IMR-90 (cell line): ENCODE data around the gene C8A. TPM values are rescaled to one million over a fixed set of nuclear protein-coding genes. Genes with fewer than 3 reads are reported as not detected.

Experiments
- ATAC-seq: fragments of 200-7000 bp; cut with Tn5 transposase; 2 replicates; pipeline ENCODE4 v1.9.1; 2020; ENCODE audit warnings: low read depth, mild to moderate bottlenecking, moderate library complexity
- BruUV-seq: library from RNA; stranded (reverse); fragments of 400-500 nt; replicated peaks from 2 replicates; lab custom pipeline; 2021; lab: Mats Ljungman, UMichigan
- CTCF ChIA-PET: fragments of 300-600 bp; formaldehyde crosslinking; extraction: SDS; loops from one replicate; lab custom pipeline; 2021; ENCODE audit warnings: antibody characterized with exemption; lab: Yijun Ruan, JAX
- POLR2A ChIA-PET: fragments of 300-600 bp; sonication (Branson Sonifier 250); formaldehyde crosslinking; loops from one replicate; lab custom pipeline; 2022; ENCODE audit warnings: antibody characterized with exemption; ENCODE audit not compliant: unreplicated experiment; lab: Charles Lee
- DNase-seq: peaks from one replicate; pipeline ENCODE4 v3.0.0; 2013
- H2AFZ ChIP-seq: replicated peaks from 2 replicates; pipeline ENCODE3; 2013; ENCODE audit warnings: low read length, mild to moderate bottlenecking; ENCODE audit not compliant: poor library complexity
- H2AK5ac ChIP-seq: 2 replicates; pipeline ENCODE4 v1.6.1; 2013; ENCODE audit warnings: low read depth, low read length, inconsistent platforms
- H2AK9ac ChIP-seq: replicated peaks from 2 replicates; pipeline ENCODE3; 2013; ENCODE audit warnings: mild to moderate bottlenecking, low read depth, low read length, moderate library complexity; ENCODE audit not compliant: poor library complexity
- H2BK120ac ChIP-seq: 2 replicates; pipeline ENCODE4 v1.6.1; 2013; ENCODE audit warnings: low read depth, low read length, inconsistent platforms
- H2BK15ac ChIP-seq: 3 replicates; pipeline ENCODE4 v1.6.1; 2013; ENCODE audit warnings: low read depth, low read length, inconsistent platforms
- H2BK20ac ChIP-seq: 2 replicates; pipeline ENCODE4 v1.6.1; 2013; ENCODE audit warnings: low read depth, mild to moderate bottlenecking, inconsistent platforms, low read length, moderate library complexity
- H2BK5ac ChIP-seq: 2 replicates; pipeline ENCODE4 v1.6.1; 2013; ENCODE audit warnings: mild to moderate bottlenecking, low read depth, low read length, inconsistent platforms; ENCODE audit not compliant: poor library complexity, severe bottlenecking
- H3K14ac ChIP-seq: replicated peaks from 2 replicates; pipeline ENCODE4 v1.6.1; 2013; ENCODE audit warnings: low read depth, low read length, inconsistent platforms
- H3K18ac ChIP-seq: 2 replicates; pipeline ENCODE4 v1.6.1; 2013; ENCODE audit warnings: low read depth, low read length, control low read depth
- H3K23ac ChIP-seq: 2 replicates; pipeline ENCODE4 v1.6.1; 2013; ENCODE audit warnings: low read depth, low read length, inconsistent platforms
- H3K27ac ChIP-seq: 2 replicates; pipeline ENCODE4 v1.5.1; 2013; ENCODE audit warnings: mild to moderate bottlenecking, control low read depth, low read length; ENCODE audit not compliant: insufficient read depth
- H3K27me3 ChIP-seq: 2 replicates; pipeline ENCODE4 v1.6.1; 2013; ENCODE audit warnings: low read length; ENCODE audit not compliant: control insufficient read depth, insufficient read depth
- H3K36me3 ChIP-seq: 2 replicates; pipeline ENCODE4 v1.6.1; 2013; ENCODE audit warnings: low read length, mixed read lengths; ENCODE audit not compliant: control insufficient read depth, insufficient read depth
- H3K4ac ChIP-seq: 2 replicates; pipeline ENCODE4 v1.6.1; 2013; ENCODE audit warnings: low read depth, low read length, inconsistent platforms
- H3K4me1 ChIP-seq: 2 replicates; pipeline ENCODE4 v1.6.1; 2013; ENCODE audit warnings: low read length, mixed read lengths; ENCODE audit not compliant: control insufficient read depth, insufficient read depth
- H3K4me2 ChIP-seq: 2 replicates; pipeline ENCODE4 v1.6.1; 2013; ENCODE audit warnings: low read depth, mild to moderate bottlenecking, control low read depth, low read length, moderate library complexity
- H3K4me3 ChIP-seq: 2 replicates; pipeline ENCODE4 v1.5.1; 2013; ENCODE audit warnings: low read depth, mild to moderate bottlenecking, control low read depth, low read length, moderate library complexity; ENCODE audit not compliant: insufficient read depth
- H3K56ac ChIP-seq: 2 replicates; pipeline ENCODE4 v1.6.1; 2013; ENCODE audit warnings: low read length, inconsistent platforms; ENCODE audit not compliant: insufficient read depth; ENCODE audit errors: extremely low read depth
- H3K79me1 ChIP-seq, 2 experiments: 2 replicates each; pipeline ENCODE4 v1.6.1; 2013; ENCODE audit warnings: low read length in 2 of 2, inconsistent platforms in 1 of 2, low read depth in 1 of 2
- H3K9ac ChIP-seq: 2 replicates; pipeline ENCODE4 v1.6.1; 2013; ENCODE audit warnings: low read depth, low read length, control low read depth
- H3K9me1 ChIP-seq: 2 replicates; pipeline ENCODE4 v1.6.1; 2013; ENCODE audit warnings: low read length, inconsistent platforms; ENCODE audit not compliant: insufficient read depth
- H3K9me3 ChIP-seq: 2 replicates; pipeline ENCODE4 v1.6.1; 2013; ENCODE audit warnings: low read length; ENCODE audit not compliant: control insufficient read depth, insufficient read depth
- H4K20me1 ChIP-seq: 2 replicates; pipeline ENCODE4 v1.6.1; 2013; ENCODE audit warnings: low read length, inconsistent platforms; ENCODE audit not compliant: insufficient read depth
- H4K5ac ChIP-seq: 2 replicates; pipeline ENCODE4 v1.6.1; 2013; ENCODE audit warnings: mild to moderate bottlenecking, low read depth, low read length, control low read depth
- H4K8ac ChIP-seq, 2 experiments: 2 replicates each; pipeline ENCODE4 v1.6.1; 2013; ENCODE audit warnings: low read depth in 2 of 2, low read length in 2 of 2, control low read depth in 1 of 2, inconsistent platforms in 1 of 2
- H4K91ac ChIP-seq: 2 replicates; pipeline ENCODE4 v1.6.1; 2013; ENCODE audit warnings: low read depth, low read length, inconsistent platforms; ENCODE audit not compliant: insufficient read depth
- dilution Hi-C: fragments of 300-500 bp; cut with HindIII; formaldehyde crosslinking; loops from one replicate; pipeline ENCODE4 v1.14.3; 2018; ENCODE audit warnings: low sequenced_read_pairs; ENCODE audit not compliant: unreplicated experiment
- in situ Hi-C: fragments of 300-500 bp; cut with MboI; formaldehyde crosslinking; loops from 3 replicates; pipeline ENCODE4 v1.14.3; 2019; ENCODE audit warnings: low sequenced_read_pairs, inconsistent platforms, mixed read lengths
- intact Hi-C: fragments of 100-400 bp; cut with micrococcal nuclease; formaldehyde crosslinking; loops from 2 replicates; pipeline ENCODE4 v1.10.0; 2022
- polyA plus RNA-seq, 3 experiments: library from polyadenylated mRNA; depleted of rRNA; stranded (reverse); fragments of >200 nt; gene quantifications; 2 replicates each; pipeline ENCODE4 v1.2.3, GENCODE V29; 2012; ENCODE audit warnings: low replicate concordance in 1 of 3
- total RNA-seq: library from RNA; depleted of rRNA; stranded (reverse); fragments of >200 nt; gene quantifications from 2 replicates; pipeline ENCODE4 v1.2.3, GENCODE V29; 2012
- TF ChIP-seq, protein P1 (sequence below): fragments of 150-350 bp; IDR thresholded peaks from 2 replicates; pipeline ENCODE4 v1.6.1; 2017; ENCODE audit warnings: mild to moderate bottlenecking, antibody characterized with exemption, low read length, low read depth

C8A gene
- total and polyA plus RNA-seq, 2 of the 4 experiments (the other 2 are of a cell fraction) = not detected

DNA sequence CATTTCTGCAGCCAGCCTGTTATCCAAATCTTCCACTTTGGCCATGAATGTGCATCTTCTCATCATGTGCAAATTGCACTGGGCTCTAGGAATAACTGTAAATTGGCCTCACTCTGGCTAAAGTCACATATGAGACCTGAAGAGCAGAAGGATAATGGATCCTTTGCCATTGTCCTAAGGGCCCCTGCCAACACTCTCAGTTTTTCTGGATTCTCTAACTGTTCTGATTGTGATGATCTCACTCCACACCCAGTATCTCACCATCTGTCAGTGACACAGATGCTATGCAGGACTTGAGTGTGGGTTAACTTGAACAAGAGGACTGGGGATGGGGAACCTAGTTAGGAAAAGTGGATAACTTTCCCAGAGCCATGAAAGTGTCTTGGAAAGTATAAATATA, 26.9 kb upstream of the C8A start:
- H3K27me3 ChIP-seq = no peaks in the 10 kb centered on the region
- no peak overlapping the region for H2BK5ac ChIP-seq
- no peaks in the 10 kb centered on the region for H3K36me3 ChIP-seq
- no peak overlapping the region for H3K56ac ChIP-seq
- in situ Hi-C loops = loop anchor here (25.0 kb wide), 1 partner anchor 660 kb away; no protein-coding TSS in a partner anchor
- no peak overlapping the region for H2AFZ ChIP-seq
- no peak overlapping the region for H2BK15ac ChIP-seq
- H4K5ac ChIP-seq = no peak overlapping the region
- dilution Hi-C loops = no loop called here
- H3K4me1 ChIP-seq = peaks cover 8% of the 10 kb centered on the region
- ATAC-seq (no peak), DNase-seq (no peak)
- ChIA-PET CTCF (no interaction called here), POLR2A (no interaction called here)
- intact Hi-C loops = loop anchor here (10.0 kb wide), 1 partner anchor 523 kb away; no protein-coding TSS in a partner anchor
- no peak overlapping the region for H3K4me3 ChIP-seq
- no peak overlapping the region for H4K91ac ChIP-seq
- H4K8ac ChIP-seq = no peak overlapping the region
- no peak overlapping the region for H2AK5ac ChIP-seq
- TF ChIP-seq, protein P1, sequence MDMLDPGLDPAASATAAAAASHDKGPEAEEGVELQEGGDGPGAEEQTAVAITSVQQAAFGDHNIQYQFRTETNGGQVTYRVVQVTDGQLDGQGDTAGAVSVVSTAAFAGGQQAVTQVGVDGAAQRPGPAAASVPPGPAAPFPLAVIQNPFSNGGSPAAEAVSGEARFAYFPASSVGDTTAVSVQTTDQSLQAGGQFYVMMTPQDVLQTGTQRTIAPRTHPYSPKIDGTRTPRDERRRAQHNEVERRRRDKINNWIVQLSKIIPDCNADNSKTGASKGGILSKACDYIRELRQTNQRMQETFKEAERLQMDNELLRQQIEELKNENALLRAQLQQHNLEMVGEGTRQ = no peak
- no peak overlapping the region for H3K14ac ChIP-seq
- H2AK9ac ChIP-seq = no peak overlapping the region
- H3K18ac ChIP-seq = no peak overlapping the region
- no peak overlapping the region for H2BK120ac ChIP-seq
- H3K27ac ChIP-seq = no peak overlapping the region
- no TSS peak for BruUV-seq
- H3K4ac ChIP-seq = no peak overlapping the region
- H3K9me3 ChIP-seq = no peaks in the 10 kb centered on the region
- H4K20me1 ChIP-seq = no peaks in the 10 kb centered on the region
- H3K9me1 ChIP-seq = peaks cover 9% of the 10 kb centered on the region
- no peak overlapping the region for H3K4me2 ChIP-seq
- no peak overlapping the region for H3K9ac ChIP-seq
- no peak overlapping the region for H3K23ac ChIP-seq
- no peaks in the 10 kb centered on the region for H3K79me1 ChIP-seq
- H2BK20ac ChIP-seq = no peak overlapping the region
